H9 (cell line): Measurements from ENCODE around the gene LCMT1. TPM values are rescaled to one million over a fixed set of nuclear protein-coding genes. Genes with fewer than 3 reads are reported as not detected.

ENCODE experiments used
- DNase-seq: peaks from one replicate; pipeline ENCODE4 v3.0.0-alpha.2; 2017
- H2AFZ ChIP-seq: one replicate; pipeline ENCODE4 v1.6.1; 2013; ENCODE audit warnings: mild to moderate bottlenecking, low read length, control low read depth, moderate library complexity
- H2AK5ac ChIP-seq: 2 replicates; pipeline ENCODE4 v1.6.1; 2013; ENCODE audit warnings: low read length, control low read depth, mixed read lengths; ENCODE audit not compliant: insufficient read length
- H2BK120ac ChIP-seq: one replicate; pipeline ENCODE4 v1.6.1; 2013; ENCODE audit warnings: low read depth, mild to moderate bottlenecking, low read length, control low read depth, inconsistent platforms; ENCODE audit not compliant: poor library complexity, severe bottlenecking
- H2BK12ac ChIP-seq: 2 replicates; pipeline ENCODE4 v1.6.1; 2013; ENCODE audit warnings: low read length, control low read depth, mixed read lengths, low read depth; ENCODE audit not compliant: insufficient read length
- H2BK15ac ChIP-seq: 2 replicates; pipeline ENCODE4 v1.6.1; 2013; ENCODE audit warnings: low read depth, low read length, control low read depth
- H2BK20ac ChIP-seq: one replicate; pipeline ENCODE4 v1.6.1; 2013; ENCODE audit warnings: low read depth, mild to moderate bottlenecking, low read length, control low read depth, inconsistent platforms; ENCODE audit not compliant: poor library complexity, severe bottlenecking
- H2BK5ac ChIP-seq: 2 replicates; pipeline ENCODE4 v1.6.1; 2013; ENCODE audit warnings: low read length, control low read depth, mixed read lengths; ENCODE audit not compliant: insufficient read length
- H3K14ac ChIP-seq: 2 replicates; pipeline ENCODE4 v1.6.1; 2013; ENCODE audit warnings: low read length, control low read depth; ENCODE audit not compliant: insufficient read depth
- H3K18ac ChIP-seq: 2 replicates; pipeline ENCODE4 v1.6.1; 2013; ENCODE audit warnings: low read depth, mild to moderate bottlenecking, mixed read lengths, low read length, control low read depth; ENCODE audit not compliant: insufficient read length
- H3K23ac ChIP-seq: 2 replicates; pipeline ENCODE4 v1.6.1; 2013; ENCODE audit warnings: low read length, control low read depth, mixed read lengths, low read depth; ENCODE audit not compliant: insufficient read length
- H3K23me2 ChIP-seq: 2 replicates; pipeline ENCODE4 v1.6.1; 2013; ENCODE audit warnings: low read depth, mild to moderate bottlenecking, mixed read lengths, low read length, control low read depth; ENCODE audit not compliant: insufficient read length, poor library complexity, severe bottlenecking
- H3K27ac ChIP-seq: 2 replicates; pipeline ENCODE4 v1.5.1; 2013; ENCODE audit warnings: low read length, control low read depth, mixed read lengths, low read depth; ENCODE audit not compliant: insufficient read length
- H3K27me3 ChIP-seq: 2 replicates; pipeline ENCODE4 v1.6.1; 2013; ENCODE audit warnings: low read length, control low read depth, inconsistent platforms; ENCODE audit not compliant: insufficient read depth
- H3K4ac ChIP-seq: 2 replicates; pipeline ENCODE4 v1.6.1; 2013; ENCODE audit warnings: low read depth, mild to moderate bottlenecking, control low read depth, inconsistent platforms, low read length, moderate library complexity
- H3K4me1 ChIP-seq: 2 replicates; pipeline ENCODE4 v1.6.1; 2013; ENCODE audit warnings: low read length, control low read depth, inconsistent platforms; ENCODE audit not compliant: insufficient read depth
- H3K4me2 ChIP-seq: 2 replicates; pipeline ENCODE4 v1.6.1; 2013; ENCODE audit warnings: low read length, control low read depth, mixed read lengths; ENCODE audit not compliant: insufficient read length, insufficient read depth
- H3K56ac ChIP-seq: 2 replicates; pipeline ENCODE4 v1.6.1; 2013; ENCODE audit warnings: low read depth, mild to moderate bottlenecking, mixed read lengths, low read length, control low read depth; ENCODE audit not compliant: insufficient read length
- H3K79me1 ChIP-seq: 2 replicates; pipeline ENCODE4 v1.6.1; 2013; ENCODE audit warnings: low read depth, mild to moderate bottlenecking, moderate library complexity, low read length, control low read depth, inconsistent platforms; ENCODE audit not compliant: insufficient read depth, poor library complexity, severe bottlenecking
- H3K79me2 ChIP-seq: 2 replicates; pipeline ENCODE4 v1.6.1; 2013; ENCODE audit warnings: low read length, control low read depth, inconsistent platforms; ENCODE audit not compliant: insufficient read depth
- H3K9ac ChIP-seq: 2 replicates; pipeline ENCODE4 v1.6.1; 2013; ENCODE audit warnings: low read length, control low read depth, mixed read lengths; ENCODE audit not compliant: insufficient read length; ENCODE audit errors: extremely low read depth
- H3K9me3 ChIP-seq: one replicate; pipeline ENCODE4 v1.6.1; 2013; ENCODE audit warnings: low read depth, low read length, inconsistent platforms; ENCODE audit not compliant: control insufficient read depth
- H3T11ph ChIP-seq: one replicate; pipeline ENCODE4 v1.6.1; 2013; ENCODE audit warnings: mild to moderate bottlenecking, low read length, control low read depth, inconsistent platforms
- H4K20me1 ChIP-seq: one replicate; pipeline ENCODE4 v1.6.1; 2013; ENCODE audit not compliant: control insufficient read depth, insufficient read length, insufficient read depth
- H4K5ac ChIP-seq: 2 replicates; pipeline ENCODE4 v1.6.1; 2013; ENCODE audit warnings: low read depth, mild to moderate bottlenecking, mixed read lengths, low read length, control low read depth; ENCODE audit not compliant: insufficient read length
- H4K8ac ChIP-seq: replicated peaks from 2 replicates; pipeline ENCODE4 v1.6.1; 2013; ENCODE audit warnings: low read length, control low read depth, mixed read lengths, low read depth; ENCODE audit not compliant: insufficient read length
- H4K91ac ChIP-seq: 2 replicates; pipeline ENCODE4 v1.6.1; 2013; ENCODE audit warnings: low read depth, mild to moderate bottlenecking, moderate library complexity, mixed read lengths, low read length, control low read depth; ENCODE audit not compliant: insufficient read length
- H3K27ac Mint-ChIP-seq, 3 experiments: 2 replicates in 2 of 3; 3 replicates in 1 of 3; pipeline ENCODE4 v1.8.0; 2020 to 2021; ENCODE audit warnings: mixed read lengths in 3 of 3, mild to moderate bottlenecking in 1 of 3, moderate library complexity in 1 of 3
- H3K27me3 Mint-ChIP-seq: 2 replicates; pipeline ENCODE4 v1.8.0; 2021; ENCODE audit warnings: low read depth, mild to moderate bottlenecking, moderate library complexity, mixed read lengths
- H3K36me3 Mint-ChIP-seq, 3 experiments: 2 replicates in 2 of 3; 3 replicates in 1 of 3; pipeline ENCODE4 v1.8.0; 2020 to 2021; ENCODE audit warnings: low read depth in 3 of 3, mixed read lengths in 3 of 3; ENCODE audit not compliant: insufficient read depth in 1 of 3
- H3K4me1 Mint-ChIP-seq, 2 experiments: 2 replicates each; pipeline ENCODE4 v1.8.0; 2020; ENCODE audit warnings: mixed read lengths in 2 of 2
- H3K4me3 Mint-ChIP-seq, 2 experiments: 2 replicates in 1 of 2; 3 replicates in 1 of 2; pipeline ENCODE4 v1.8.0; 2020 to 2021; ENCODE audit warnings: mild to moderate bottlenecking in 2 of 2, mixed read lengths in 2 of 2, moderate library complexity in 1 of 2
- H3K9me3 Mint-ChIP-seq, 2 experiments: 2 replicates in 1 of 2; 3 replicates in 1 of 2; pipeline ENCODE4 v1.8.0; 2020; ENCODE audit warnings: mild to moderate bottlenecking in 2 of 2, mixed read lengths in 2 of 2, moderate library complexity in 1 of 2
- WGBS: extraction: QIAGEN DNeasy Blood & Tissue Kit; methylation state at CpG from one replicate; pipeline ENCODE4 v1.1.7; 2013; ENCODE audit warnings: missing lambda C conversion rate, low lambda C conversion rate, mixed read lengths; ENCODE audit not compliant: insufficient read length; ENCODE audit errors: extremely low coverage; 5-methylcytosine and 5-hydroxymethylcytosine counted together
- total RNA-seq: library from RNA; stranded (reverse); gene quantifications from 2 replicates; pipeline ENCODE4 v1.2.1, GENCODE V29; 2021
- TF ChIP-seq, protein P1 (sequence below): fragments of 200-600 bp; sonication (generic); conservative IDR thresholded peaks from 3 replicates; pipeline ENCODE4 v1.8.0; 2021; ENCODE audit warnings: antibody characterized with exemption, mild to moderate bottlenecking

LCMT1 gene
- total RNA-seq, 1 experiment from 2014 or later = 81.2 TPM

DNA sequence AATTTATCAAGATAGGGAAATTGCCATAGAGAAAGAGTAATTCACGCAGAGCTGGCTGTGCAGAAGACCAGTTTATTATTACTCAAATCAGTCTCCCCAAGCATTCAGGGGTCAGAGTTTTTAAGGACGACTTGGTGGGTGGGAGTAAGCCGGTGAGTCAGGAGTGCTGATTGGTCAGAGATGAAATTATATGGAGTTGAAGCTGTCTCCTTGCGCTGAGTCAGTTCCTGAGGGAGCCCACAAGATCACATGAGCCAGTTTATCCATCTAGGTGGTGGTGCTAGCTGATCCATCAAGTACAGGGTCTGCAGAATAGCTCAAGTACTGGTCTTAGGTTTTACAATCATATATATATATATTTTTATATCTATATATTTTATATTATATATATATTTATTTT is 99.2 kb downstream of the LCMT1 start:
- Mint-ChIP-seq H3K27me3 (peaks cover 4% of the 10 kb centered on the region; the same call in 1 of the 2 replicates), H3K36me3 (no peaks in the 10 kb centered on the region), H3K27ac (peak overlapping the region in 1 of 3 experiments; percentile 10; a peak in 1 of 7 replicates), H3K9me3 (no peaks in the 10 kb centered on the region; a peak in 1 of 5 replicates), H3K4me3 (no peak overlapping the region), H3K4me1 (no peaks in the 10 kb centered on the region)
- H2BK15ac ChIP-seq = no peak overlapping the region
- no peak overlapping the region for H3K14ac ChIP-seq
- TF ChIP-seq, protein P1, sequence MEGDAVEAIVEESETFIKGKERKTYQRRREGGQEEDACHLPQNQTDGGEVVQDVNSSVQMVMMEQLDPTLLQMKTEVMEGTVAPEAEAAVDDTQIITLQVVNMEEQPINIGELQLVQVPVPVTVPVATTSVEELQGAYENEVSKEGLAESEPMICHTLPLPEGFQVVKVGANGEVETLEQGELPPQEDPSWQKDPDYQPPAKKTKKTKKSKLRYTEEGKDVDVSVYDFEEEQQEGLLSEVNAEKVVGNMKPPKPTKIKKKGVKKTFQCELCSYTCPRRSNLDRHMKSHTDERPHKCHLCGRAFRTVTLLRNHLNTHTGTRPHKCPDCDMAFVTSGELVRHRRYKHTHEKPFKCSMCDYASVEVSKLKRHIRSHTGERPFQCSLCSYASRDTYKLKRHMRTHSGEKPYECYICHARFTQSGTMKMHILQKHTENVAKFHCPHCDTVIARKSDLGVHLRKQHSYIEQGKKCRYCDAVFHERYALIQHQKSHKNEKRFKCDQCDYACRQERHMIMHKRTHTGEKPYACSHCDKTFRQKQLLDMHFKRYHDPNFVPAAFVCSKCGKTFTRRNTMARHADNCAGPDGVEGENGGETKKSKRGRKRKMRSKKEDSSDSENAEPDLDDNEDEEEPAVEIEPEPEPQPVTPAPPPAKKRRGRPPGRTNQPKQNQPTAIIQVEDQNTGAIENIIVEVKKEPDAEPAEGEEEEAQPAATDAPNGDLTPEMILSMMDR = no peak
- no peak overlapping the region for H2BK5ac ChIP-seq
- H3K9me3 ChIP-seq = no peaks in the 10 kb centered on the region
- H3K27me3 ChIP-seq = no peaks in the 10 kb centered on the region
- no peak overlapping the region for H4K91ac ChIP-seq
- H4K8ac ChIP-seq = no peak overlapping the region
- no peak overlapping the region for H2BK20ac ChIP-seq
- H3K18ac ChIP-seq = no peak overlapping the region
- H3K9ac ChIP-seq = no peak overlapping the region
- no peak overlapping the region for H2AK5ac ChIP-seq
- H3K79me1 ChIP-seq = no peaks in the 10 kb centered on the region
- H4K20me1 ChIP-seq = no peaks in the 10 kb centered on the region
- no peak overlapping the region for H2BK12ac ChIP-seq
- no peaks in the 10 kb centered on the region for H3K79me2 ChIP-seq
- no peak overlapping the region for H3K23ac ChIP-seq
- WGBS = no CpG with 5 or more reads among the region's 4 CpGs
- H2AFZ ChIP-seq = no peak overlapping the region
- H3K23me2 ChIP-seq = no peaks in the 10 kb centered on the region
- no peak overlapping the region for H3T11ph ChIP-seq
- DNase-seq = no peak
- no peak overlapping the region for H3K27ac ChIP-seq
- H3K4me1 ChIP-seq = no peaks in the 10 kb centered on the region
- H4K5ac ChIP-seq = no peak overlapping the region
- H3K4me2 ChIP-seq = no peak overlapping the region
- no peak overlapping the region for H2BK120ac ChIP-seq
- no peak overlapping the region for H3K56ac ChIP-seq
- no peak overlapping the region for H3K4ac ChIP-seq
